NOMO-1 treated with dmso at 0.1 percent for 144 hours (cell line): ENCODE results near the gene TRIO.

Experiments used
- DNase-seq: peaks from one replicate; lab custom pipeline; 2025; ENCODE audit not compliant: unreplicated experiment; lab: John Stamatoyannopoulos, UW

The TRIO gene

GRCh38 chr5:14240359-14240758 lies 97.2 kb downstream of the TRIO start:
- no peak for DNase-seq

DNA sequence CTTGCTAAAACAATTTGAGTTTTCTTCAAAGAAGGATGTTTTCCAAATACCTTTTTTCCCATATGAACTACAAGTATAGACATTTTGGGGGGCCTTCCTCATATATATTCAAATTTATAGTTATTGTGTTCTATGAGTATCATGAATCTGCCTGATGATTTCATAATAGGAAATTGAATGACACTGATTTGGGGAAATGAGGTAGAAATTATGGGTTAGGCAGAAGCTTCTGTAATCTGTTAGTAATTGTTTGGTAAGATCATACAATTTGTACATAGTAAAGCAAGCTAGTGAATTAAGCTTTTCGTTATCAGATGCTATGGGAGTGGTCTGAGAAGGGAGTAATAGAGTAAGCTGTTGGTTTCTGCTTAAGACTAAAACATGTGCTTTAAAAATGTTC lies 98.0 kb downstream of the TRIO start:
- DNase-seq: no peak

- DNase-seq: no peak
Measured at GRCh38 chr5:14242447-14242846, 99.3 kb downstream of the TRIO start.

- no peak for DNase-seq
Measured at GRCh38 chr5:14242871-14243383, 99.8 kb downstream of the TRIO start.

DNA sequence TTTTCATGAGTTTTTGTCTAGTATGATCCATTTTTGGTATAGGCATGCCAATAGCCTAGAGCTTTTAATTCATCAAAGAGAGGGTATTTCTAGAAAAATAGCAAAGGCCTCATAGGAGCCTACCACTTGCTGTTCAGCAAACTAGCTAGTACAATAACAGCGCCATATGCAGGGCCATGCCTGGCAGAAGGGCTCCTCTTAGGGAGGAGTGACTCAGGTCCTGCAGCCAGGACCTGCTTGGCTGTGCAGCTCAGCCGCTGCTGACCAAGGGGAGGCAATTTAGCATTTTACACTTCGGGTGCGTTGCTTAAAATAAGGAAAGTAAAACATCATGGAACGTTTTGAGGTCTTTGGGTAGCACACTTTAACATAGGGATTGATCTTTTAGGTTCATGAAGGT lies 100.6 kb downstream of the TRIO start:
- DNase-seq: no peak

GRCh38 chr5:14244721-14245120 lies 101.6 kb downstream of the TRIO start:
- no peak for DNase-seq

GRCh38 chr5:14245132-14245925 lies 102.2 kb downstream of the TRIO start:
- no peak for DNase-seq

GRCh38 chr5:14246350-14247053 lies 103.4 kb downstream of the TRIO start:
- DNase-seq: no peak

DNA sequence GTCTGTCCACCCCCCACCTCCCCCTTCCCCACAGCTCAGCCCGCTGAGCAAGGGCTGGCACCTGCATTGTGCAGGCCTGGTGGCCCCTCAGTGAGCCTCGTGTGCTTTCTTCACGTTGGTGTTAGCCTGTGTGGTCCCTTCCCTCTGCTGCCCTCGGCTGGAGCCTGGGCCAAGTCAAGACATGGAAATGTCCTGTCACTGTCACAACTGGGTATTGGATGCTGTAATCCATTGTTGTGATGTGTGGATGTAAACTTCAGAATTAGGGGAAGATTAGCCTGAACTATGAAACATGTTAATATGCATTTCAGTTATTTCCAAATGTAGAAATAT lies 103.9 kb downstream of the TRIO start:
- DNase-seq: no peak

DNA sequence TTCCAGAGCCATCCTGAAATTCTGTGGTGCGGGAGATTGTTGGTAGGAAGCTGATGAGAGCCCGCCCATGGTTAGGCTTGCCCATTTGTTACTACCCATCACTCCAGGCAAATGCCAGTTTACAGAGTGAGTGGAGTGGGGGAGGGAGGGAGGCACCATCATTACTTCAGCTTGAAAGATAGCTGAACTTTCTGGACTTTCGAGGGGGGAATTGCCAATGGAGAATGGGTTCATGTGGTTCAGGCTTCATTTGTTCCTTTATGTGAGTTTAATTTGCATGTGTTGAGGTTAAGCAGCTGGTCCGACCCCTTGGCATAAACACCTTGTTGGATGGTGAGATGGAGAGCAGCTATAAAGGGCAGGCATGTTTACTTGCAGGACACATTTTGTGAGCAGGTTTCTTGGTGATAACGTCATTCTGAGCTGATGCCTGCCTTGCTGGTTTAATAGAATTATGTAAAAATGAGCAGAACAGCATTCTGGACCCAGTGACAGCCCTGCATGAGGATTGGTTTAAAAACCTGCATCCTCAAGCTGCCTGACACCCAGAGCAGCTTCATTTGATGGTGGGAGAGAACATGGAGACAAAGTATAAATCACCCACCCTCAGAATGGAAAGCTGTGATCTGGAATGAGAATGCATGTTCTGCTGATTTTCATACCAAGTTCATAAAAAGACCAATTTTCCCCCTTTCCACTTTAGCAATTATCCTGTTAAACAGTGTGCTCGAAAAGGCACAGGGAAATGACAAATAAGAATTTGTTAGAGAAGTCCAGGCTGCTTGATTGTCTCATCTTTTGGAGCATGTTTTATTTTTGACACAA lies 106.3 kb downstream of the TRIO start:
- DNase-seq: no peak

DNA sequence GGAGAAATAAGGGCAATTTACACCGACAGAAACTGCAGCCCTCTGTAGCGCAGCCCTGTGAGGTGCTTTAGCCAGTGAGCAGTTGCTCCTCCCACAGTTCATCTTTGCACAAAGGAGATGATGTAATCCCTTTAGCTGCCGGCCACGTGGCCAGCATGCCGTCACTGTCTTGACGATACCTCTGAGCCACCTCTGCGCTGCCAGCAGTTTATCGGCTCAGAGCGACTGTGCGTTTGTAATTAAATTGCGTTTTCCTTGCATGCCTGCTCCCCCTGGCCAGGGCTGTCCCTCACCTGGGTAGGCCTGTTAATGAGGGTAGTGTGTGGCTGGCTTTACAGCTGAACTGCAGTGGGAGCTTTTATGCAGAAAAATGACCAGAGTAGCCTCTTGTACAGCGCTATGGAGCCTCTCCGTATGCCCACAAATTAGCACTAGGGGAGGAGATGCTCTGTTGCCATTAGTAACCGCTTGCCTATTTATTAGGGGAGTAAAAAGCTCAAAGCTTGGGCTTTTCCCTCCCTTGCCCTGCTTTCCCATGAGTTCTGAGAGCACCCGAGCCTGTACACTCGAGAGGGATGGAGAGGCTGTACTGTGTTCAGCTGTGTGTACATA lies 107.0 kb downstream of the TRIO start:
- peak; percentile 38 for DNase-seq

GRCh38 chr5:14250748-14251701 lies 107.9 kb downstream of the TRIO start:
- DNase-seq: peak; percentile 31

GRCh38 chr5:14251733-14252132 lies 108.6 kb downstream of the TRIO start:
- DNase-seq: no peak

- DNase-seq: no peak
Measured at GRCh38 chr5:14252793-14253192, 109.7 kb downstream of the TRIO start.

GRCh38 chr5:14254686-14255085 lies 111.5 kb downstream of the TRIO start:
- DNase-seq: no peak

DNA sequence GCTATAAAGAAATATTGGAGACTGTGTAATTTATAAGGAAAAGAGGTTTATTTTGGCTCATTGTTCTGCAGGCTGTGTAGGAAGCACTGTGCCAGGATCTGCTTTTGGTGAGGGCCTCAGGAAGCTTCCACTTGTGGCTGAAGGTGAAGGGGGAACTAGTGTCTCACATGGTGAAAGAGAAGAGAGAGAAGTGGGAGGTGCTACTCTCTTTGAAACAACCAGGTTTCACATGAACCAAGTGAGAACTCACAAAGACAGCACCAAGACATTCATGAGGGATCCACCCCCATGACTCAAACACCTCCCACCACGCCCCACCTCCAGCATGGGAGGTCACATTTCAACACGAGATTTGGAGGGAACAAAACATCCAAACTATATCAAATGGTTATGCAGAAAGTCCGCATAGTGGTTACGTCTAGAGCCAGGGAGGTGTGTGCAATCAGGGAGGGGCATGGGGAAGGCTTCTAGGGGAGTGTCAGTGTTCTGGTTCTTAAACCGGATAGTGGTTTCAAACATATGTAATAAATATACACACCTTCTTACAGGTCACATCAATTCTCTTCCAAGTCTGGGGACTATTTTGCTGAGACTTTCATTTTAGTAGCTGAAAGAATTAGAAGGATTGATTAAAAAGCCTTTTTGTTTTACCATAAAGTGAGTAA lies 113.0 kb downstream of the TRIO start:
- DNase-seq: no peak

GRCh38 chr5:14256756-14257393 lies 113.7 kb downstream of the TRIO start:
- DNase-seq: no peak

DNA sequence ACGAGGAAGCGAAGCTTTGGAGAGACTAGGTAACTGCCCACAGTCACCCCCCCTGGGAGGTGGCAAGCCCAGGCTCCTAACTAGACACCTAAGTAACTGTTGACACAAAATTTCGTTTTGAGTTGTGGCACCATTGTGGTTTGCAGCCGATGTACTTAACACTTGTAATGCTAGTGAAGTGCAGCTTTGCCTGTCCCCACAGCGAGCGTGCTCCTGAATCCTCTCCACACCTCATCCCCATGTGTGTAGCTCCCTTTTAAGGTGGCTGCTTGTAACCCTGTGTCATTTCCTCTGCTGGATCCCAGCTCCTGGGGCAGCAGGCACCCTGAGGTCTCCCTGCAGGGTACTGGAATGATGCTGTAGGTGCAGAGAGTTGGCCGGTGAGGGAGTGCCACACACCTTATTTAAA lies 114.9 kb downstream of the TRIO start:
- no peak for DNase-seq

GRCh38 chr5:14258840-14259239 lies 115.7 kb downstream of the TRIO start:
- no peak for DNase-seq
